VCaP (cell line): Measurements from ENCODE around the gene SMIM13.

Source experiments
- H3K27ac ChIP-seq: fragments of 450-650 bp; 2 replicates; pipeline ENCODE4 v1.5.1; 2017
- TF ChIP-seq, protein P1 (sequence below): fragments of 450-650 bp; conservative IDR thresholded peaks from 2 replicates; pipeline ENCODE4 v1.5.1; 2017; ENCODE audit warnings: mild to moderate bottlenecking, moderate library complexity

The SMIM13 gene

DNA sequence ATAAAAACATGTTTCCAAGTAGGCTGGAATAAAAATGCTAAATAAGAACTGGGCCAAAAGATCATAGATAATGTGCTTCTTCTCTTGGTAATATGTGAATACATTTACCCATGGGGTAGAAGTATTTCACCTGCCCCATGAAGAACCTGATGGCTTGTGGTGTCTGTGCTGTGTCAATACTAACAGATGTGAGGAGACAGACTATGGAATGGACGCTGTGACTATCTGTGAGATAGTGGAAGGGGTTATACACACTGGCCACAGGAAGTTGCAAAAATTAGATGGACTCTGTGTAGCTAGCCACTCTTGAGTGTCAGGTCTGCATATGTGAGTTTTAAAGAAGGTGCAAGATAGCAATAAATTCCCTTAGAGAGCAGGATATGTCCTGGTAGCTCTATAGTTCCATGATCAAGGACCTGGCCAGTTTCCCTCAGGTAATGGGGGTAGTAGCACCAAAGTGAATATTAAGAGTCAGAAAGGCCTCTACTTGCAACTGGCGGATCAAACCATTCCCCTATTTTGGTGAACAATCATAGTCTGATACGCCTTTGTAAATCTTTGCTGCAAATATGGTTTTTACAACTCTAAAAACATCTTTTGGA is 90.2 kb downstream of the SMIM13 start:
- no peak overlapping the region for H3K27ac ChIP-seq
- TF ChIP-seq, protein P1, sequence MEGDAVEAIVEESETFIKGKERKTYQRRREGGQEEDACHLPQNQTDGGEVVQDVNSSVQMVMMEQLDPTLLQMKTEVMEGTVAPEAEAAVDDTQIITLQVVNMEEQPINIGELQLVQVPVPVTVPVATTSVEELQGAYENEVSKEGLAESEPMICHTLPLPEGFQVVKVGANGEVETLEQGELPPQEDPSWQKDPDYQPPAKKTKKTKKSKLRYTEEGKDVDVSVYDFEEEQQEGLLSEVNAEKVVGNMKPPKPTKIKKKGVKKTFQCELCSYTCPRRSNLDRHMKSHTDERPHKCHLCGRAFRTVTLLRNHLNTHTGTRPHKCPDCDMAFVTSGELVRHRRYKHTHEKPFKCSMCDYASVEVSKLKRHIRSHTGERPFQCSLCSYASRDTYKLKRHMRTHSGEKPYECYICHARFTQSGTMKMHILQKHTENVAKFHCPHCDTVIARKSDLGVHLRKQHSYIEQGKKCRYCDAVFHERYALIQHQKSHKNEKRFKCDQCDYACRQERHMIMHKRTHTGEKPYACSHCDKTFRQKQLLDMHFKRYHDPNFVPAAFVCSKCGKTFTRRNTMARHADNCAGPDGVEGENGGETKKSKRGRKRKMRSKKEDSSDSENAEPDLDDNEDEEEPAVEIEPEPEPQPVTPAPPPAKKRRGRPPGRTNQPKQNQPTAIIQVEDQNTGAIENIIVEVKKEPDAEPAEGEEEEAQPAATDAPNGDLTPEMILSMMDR = no peak

DNA sequence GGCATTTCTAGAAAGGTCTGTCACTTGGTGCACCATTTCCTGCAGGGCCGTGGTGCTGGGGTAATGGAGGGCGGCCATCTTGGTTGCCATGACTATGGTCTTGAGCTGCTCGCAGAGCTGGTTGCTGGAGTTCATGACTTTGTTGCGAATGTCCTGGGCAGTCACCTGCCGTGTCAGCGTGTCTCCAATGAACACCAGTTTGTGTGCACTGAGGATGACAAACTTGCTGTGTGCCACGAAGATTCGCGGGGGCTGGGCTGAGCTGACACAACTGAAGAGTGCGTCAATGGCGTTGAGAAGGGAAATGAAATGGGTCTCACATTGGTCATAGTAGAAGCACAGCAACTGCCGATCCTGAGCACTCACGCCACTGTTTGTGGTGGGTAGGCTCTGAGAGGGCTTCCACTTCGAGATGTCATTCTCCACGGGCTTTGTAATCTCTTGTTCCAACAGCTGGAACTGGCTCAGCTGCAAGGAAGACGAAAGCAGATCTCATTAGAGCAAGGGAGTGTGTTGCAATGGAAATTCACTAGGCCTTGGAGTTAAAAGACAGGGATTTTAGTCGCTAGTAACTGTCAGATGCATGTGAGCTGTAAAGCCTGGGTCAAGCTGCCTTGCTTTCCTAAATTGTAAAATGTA is 91.7 kb downstream of the SMIM13 start:
- TF ChIP-seq, protein P1 = no peak
- H3K27ac ChIP-seq = no peak overlapping the region

DNA sequence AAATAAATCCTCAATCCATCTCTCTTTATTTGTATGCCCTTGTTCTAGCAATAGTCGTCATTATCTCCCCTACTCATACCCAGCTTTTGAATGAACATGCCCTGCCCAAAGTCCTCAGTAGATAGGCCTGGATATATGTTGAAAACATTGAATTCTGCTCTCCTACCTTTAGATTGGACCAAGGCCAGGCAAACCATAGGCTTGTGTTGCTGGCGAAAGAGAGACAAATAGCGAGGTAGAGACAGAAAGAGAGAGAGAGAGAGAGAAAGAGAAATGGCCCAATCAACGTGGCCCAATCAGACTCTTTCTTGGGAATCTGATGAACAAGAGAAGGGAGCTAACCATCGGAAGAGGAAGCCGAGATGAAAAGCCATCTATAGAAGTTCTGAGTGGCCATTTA is 93.7 kb downstream of the SMIM13 start:
- TF ChIP-seq, protein P1 = no peak
- H3K27ac ChIP-seq = peak overlapping the region; percentile 53
